ENCODE measurements around the gene SAMD4B. TPM values are rescaled to one million over a fixed set of nuclear protein-coding genes. Genes with fewer than 3 reads are reported as not detected.

Gene SAMD4B
- total and polyA plus RNA-seq, 9 of the 15 experiments (the other 6 are each of a cell fraction or from before 2014, with no cell fraction given) = 3.4 to 90.5 (median 38.0) TPM

GRCh38 chr19:39402346-39403300, 60.4 kb downstream of the SAMD4B start (continued):
- TF ChIP-seq CHD2 (IDR thresholded peaks at IDR 0.05; ENCODE audit: low read depth, low read length) = no peak; the same call in 1 of the 2 replicates
- no peak for TF ChIP-seq ZNF551 (CRISPR knock-in tag; IDR thresholded peaks at IDR 0.05)
- no peak for TF ChIP-seq THAP7 (CRISPR knock-in tag; IDR thresholded peaks at IDR 0.05)
- TF ChIP-seq SMARCB1 (IDR thresholded peaks at IDR 0.05; ENCODE audit: insufficient read length, low read depth) = no peak
- TF ChIP-seq PTTG1 (tag; IDR thresholded peaks at IDR 0.05; ENCODE audit: low read depth) = no peak
- TF ChIP-seq HMG20B (CRISPR knock-in tag; IDR thresholded peaks at IDR 0.05) = no peak
- 0 out of 2 replicates have a peak, but pooled peaks have one; percentile 40 for TF ChIP-seq ZNF644 (tag; IDR thresholded peaks at IDR 0.05; ENCODE audit: low read depth)
- no peak; the same call in 1 of the 2 replicates for TF ChIP-seq OTX1 (CRISPR knock-in tag; IDR thresholded peaks at IDR 0.05)
- TF ChIP-seq SIX5 (IDR thresholded peaks at IDR 0.05; ENCODE audit: borderline replicate concordance in 1 of 2, insufficient read depth in 1 of 2, low read depth in 1 of 2, low read length in 2 of 2) = no peak
- TF ChIP-seq STAT5B (CRISPR knock-in tag; IDR thresholded peaks at IDR 0.05) = no peak
- TF ChIP-seq ZNF586 (CRISPR knock-in tag; conservative IDR thresholded peaks at IDR 0.05) = no peak
- TF ChIP-seq, protein P1, sequence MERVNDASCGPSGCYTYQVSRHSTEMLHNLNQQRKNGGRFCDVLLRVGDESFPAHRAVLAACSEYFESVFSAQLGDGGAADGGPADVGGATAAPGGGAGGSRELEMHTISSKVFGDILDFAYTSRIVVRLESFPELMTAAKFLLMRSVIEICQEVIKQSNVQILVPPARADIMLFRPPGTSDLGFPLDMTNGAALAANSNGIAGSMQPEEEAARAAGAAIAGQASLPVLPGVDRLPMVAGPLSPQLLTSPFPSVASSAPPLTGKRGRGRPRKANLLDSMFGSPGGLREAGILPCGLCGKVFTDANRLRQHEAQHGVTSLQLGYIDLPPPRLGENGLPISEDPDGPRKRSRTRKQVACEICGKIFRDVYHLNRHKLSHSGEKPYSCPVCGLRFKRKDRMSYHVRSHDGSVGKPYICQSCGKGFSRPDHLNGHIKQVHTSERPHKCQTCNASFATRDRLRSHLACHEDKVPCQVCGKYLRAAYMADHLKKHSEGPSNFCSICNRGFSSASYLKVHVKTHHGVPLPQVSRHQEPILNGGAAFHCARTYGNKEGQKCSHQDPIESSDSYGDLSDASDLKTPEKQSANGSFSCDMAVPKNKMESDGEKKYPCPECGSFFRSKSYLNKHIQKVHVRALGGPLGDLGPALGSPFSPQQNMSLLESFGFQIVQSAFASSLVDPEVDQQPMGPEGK (CRISPR knock-in tag; IDR thresholded peaks at IDR 0.05; ENCODE audit: borderline replicate concordance) = no peak
- TF ChIP-seq FOXP4 (CRISPR knock-in tag; IDR thresholded peaks at IDR 0.05; ENCODE audit: borderline replicate concordance) = no peak; the same call in 1 of the 2 replicates
- no peak for TF ChIP-seq TAL1 (IDR thresholded peaks at IDR 0.05)
- TF ChIP-seq USF2 (CRISPR knock-in tag; IDR thresholded peaks at IDR 0.05) = no peak; the same call in 1 of the 2 replicates
- TF ChIP-seq, protein P2, sequence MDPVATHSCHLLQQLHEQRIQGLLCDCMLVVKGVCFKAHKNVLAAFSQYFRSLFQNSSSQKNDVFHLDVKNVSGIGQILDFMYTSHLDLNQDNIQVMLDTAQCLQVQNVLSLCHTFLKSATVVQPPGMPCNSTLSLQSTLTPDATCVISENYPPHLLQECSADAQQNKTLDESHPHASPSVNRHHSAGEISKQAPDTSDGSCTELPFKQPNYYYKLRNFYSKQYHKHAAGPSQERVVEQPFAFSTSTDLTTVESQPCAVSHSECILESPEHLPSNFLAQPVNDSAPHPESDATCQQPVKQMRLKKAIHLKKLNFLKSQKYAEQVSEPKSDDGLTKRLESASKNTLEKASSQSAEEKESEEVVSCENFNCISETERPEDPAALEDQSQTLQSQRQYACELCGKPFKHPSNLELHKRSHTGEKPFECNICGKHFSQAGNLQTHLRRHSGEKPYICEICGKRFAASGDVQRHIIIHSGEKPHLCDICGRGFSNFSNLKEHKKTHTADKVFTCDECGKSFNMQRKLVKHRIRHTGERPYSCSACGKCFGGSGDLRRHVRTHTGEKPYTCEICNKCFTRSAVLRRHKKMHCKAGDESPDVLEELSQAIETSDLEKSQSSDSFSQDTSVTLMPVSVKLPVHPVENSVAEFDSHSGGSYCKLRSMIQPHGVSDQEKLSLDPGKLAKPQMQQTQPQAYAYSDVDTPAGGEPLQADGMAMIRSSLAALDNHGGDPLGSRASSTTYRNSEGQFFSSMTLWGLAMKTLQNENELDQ (CRISPR knock-in tag; IDR thresholded peaks at IDR 0.05; ENCODE audit: borderline replicate concordance) = no peak
- peak; percentile 90 for TF ChIP-seq SAFB (IDR thresholded peaks at IDR 0.05; ENCODE audit: borderline replicate concordance, low read depth, low read length)

Data from K562 (cell line).